Neuronal stem cell (in vitro differentiated cells): ENCODE results near the gene LINC00237.

Source experiments
- DNase-seq: peaks from one replicate; pipeline ENCODE4 v3.0.0-alpha.2; 2013; ENCODE audit warnings: low spot score
- H2AFZ ChIP-seq: one replicate; pipeline ENCODE4 v1.6.1; 2013; ENCODE audit warnings: mild to moderate bottlenecking, low read length, inconsistent platforms
- H2AK5ac ChIP-seq: 2 replicates; pipeline ENCODE4 v1.6.1; 2013; ENCODE audit warnings: low read depth, mild to moderate bottlenecking, inconsistent platforms, low read length, moderate library complexity, mixed read lengths
- H2BK120ac ChIP-seq: 2 replicates; pipeline ENCODE4 v1.6.1; 2013; ENCODE audit warnings: low read depth, mild to moderate bottlenecking, inconsistent platforms, low read length, moderate library complexity, mixed read lengths
- H2BK12ac ChIP-seq: one replicate; pipeline ENCODE4 v1.6.1; 2013; ENCODE audit warnings: low read length, inconsistent platforms
- H2BK15ac ChIP-seq: 2 replicates; pipeline ENCODE4 v1.6.1; 2013; ENCODE audit warnings: mild to moderate bottlenecking, low read length, inconsistent platforms, mixed read lengths
- H2BK5ac ChIP-seq: one replicate; pipeline ENCODE4 v1.6.1; 2013; ENCODE audit warnings: inconsistent platforms, mild to moderate bottlenecking, low read length, moderate library complexity
- H3K14ac ChIP-seq: one replicate; pipeline ENCODE4 v1.6.1; 2013; ENCODE audit warnings: low read length, inconsistent platforms
- H3K18ac ChIP-seq: 2 replicates; pipeline ENCODE4 v1.6.1; 2013; ENCODE audit warnings: low read length, inconsistent platforms
- H3K23ac ChIP-seq: 2 replicates; pipeline ENCODE4 v1.6.1; 2013; ENCODE audit warnings: low read depth, mild to moderate bottlenecking, mixed read lengths, low read length, inconsistent platforms; ENCODE audit not compliant: poor library complexity
- H3K27ac ChIP-seq: replicated peaks from 3 replicates; pipeline ENCODE4 v1.5.1; 2013; ENCODE audit warnings: low read length, inconsistent platforms
- H3K27me3 ChIP-seq, 3 experiments: 2 replicates each; pipeline ENCODE4 v1.6.1; 2013; ENCODE audit warnings: low read length in 3 of 3, mild to moderate bottlenecking in 2 of 3, inconsistent platforms in 1 of 3, low read depth in 1 of 3, mixed read lengths in 1 of 3, moderate library complexity in 1 of 3; ENCODE audit not compliant: control insufficient read depth in 3 of 3, insufficient read depth in 3 of 3
- H3K36me3 ChIP-seq, 2 donors: replicated peaks in 1 of 2; 2 replicates each; pipeline ENCODE4 v1.6.1; 2013; ENCODE audit warnings: low read length in 2 of 2; ENCODE audit not compliant: control insufficient read depth in 2 of 2, insufficient read depth in 2 of 2
- H3K4ac ChIP-seq: 2 replicates; pipeline ENCODE4 v1.6.1; 2013; ENCODE audit warnings: inconsistent platforms, mild to moderate bottlenecking, low read length, moderate library complexity
- H3K4me1 ChIP-seq, 2 donors: 1 replicate in 1 of 2; 2 replicates in 1 of 2; pipeline ENCODE4 v1.6.1; 2013; ENCODE audit warnings: low read length in 2 of 2, low read depth in 1 of 2; ENCODE audit not compliant: control insufficient read depth in 2 of 2, insufficient read depth in 1 of 2
- H3K4me2 ChIP-seq: one replicate; pipeline ENCODE4 v1.6.1; 2013; ENCODE audit warnings: mild to moderate bottlenecking, low read length, inconsistent platforms; ENCODE audit not compliant: insufficient read depth, poor library complexity, severe bottlenecking
- H3K4me3 ChIP-seq, 2 donors: 2 replicates each; pipeline ENCODE4 v1.5.1; 2013; ENCODE audit warnings: low read length in 2 of 2, mild to moderate bottlenecking in 2 of 2, inconsistent platforms in 1 of 2, moderate library complexity in 1 of 2
- H3K79me1 ChIP-seq: one replicate; pipeline ENCODE4 v1.6.1; 2013; ENCODE audit warnings: low read depth, mild to moderate bottlenecking, inconsistent platforms, low read length, moderate library complexity
- H3K9ac ChIP-seq: one replicate; pipeline ENCODE4 v1.6.1; 2013; ENCODE audit warnings: mild to moderate bottlenecking, low read depth, low read length, inconsistent platforms; ENCODE audit not compliant: poor library complexity
- H3K9me3 ChIP-seq, 2 donors: replicated peaks in 1 of 2; 2 replicates each; pipeline versions ENCODE3 to v1.6.1; 2013; ENCODE audit warnings: low read length in 2 of 2, mild to moderate bottlenecking in 2 of 2, inconsistent platforms in 1 of 2, low read depth in 1 of 2, mixed read lengths in 1 of 2, moderate library complexity in 1 of 2; ENCODE audit not compliant: control insufficient read depth in 2 of 2, insufficient read depth in 1 of 2
- H4K8ac ChIP-seq: one replicate; pipeline ENCODE4 v1.6.1; 2013; ENCODE audit warnings: low read depth, mild to moderate bottlenecking, inconsistent platforms, low read length, moderate library complexity
- H4K91ac ChIP-seq: one replicate; pipeline ENCODE4 v1.6.1; 2013; ENCODE audit warnings: low read length, low read depth, mild to moderate bottlenecking, inconsistent platforms; ENCODE audit not compliant: poor library complexity
- WGBS, 2 donors: extraction: QIAGEN DNeasy Blood & Tissue Kit; methylation state at CpG; one replicate each; pipeline ENCODE4 v1.1.7; 2013; ENCODE audit warnings: missing lambda C conversion rate in 2 of 2, mixed read lengths in 1 of 2; ENCODE audit not compliant: insufficient read length in 2 of 2, insufficient replicate concordance in 1 of 2; ENCODE audit errors: extremely low coverage in 2 of 2; 5-methylcytosine and 5-hydroxymethylcytosine counted together

Gene LINC00237

GRCh38 chr20:21082584-21082983, 23.6 kb downstream of the LINC00237 start:
- H2AK5ac ChIP-seq: no peak overlapping the region
- no peak overlapping the region for H2BK15ac ChIP-seq
- H2BK120ac ChIP-seq: no peak overlapping the region
- peaks cover 0 to 14% (median 0%) of the 10 kb centered on the region in 3 experiments for H3K27me3 ChIP-seq
- no CpG with 5 or more reads among the region's 2 CpGs for WGBS, 2 donors
- no peaks in the 10 kb centered on the region for H3K36me3 ChIP-seq
- DNase-seq: no peak
- H2BK12ac ChIP-seq: no peak overlapping the region
- H3K4ac ChIP-seq: no peak overlapping the region
- no peak overlapping the region for H3K14ac ChIP-seq
- H3K23ac ChIP-seq: no peak overlapping the region
- no peak overlapping the region for H3K18ac ChIP-seq
- no peak overlapping the region for H4K8ac ChIP-seq
- no peak overlapping the region for H3K4me2 ChIP-seq
- H3K9me3 ChIP-seq: no peaks in the 10 kb centered on the region
- no peak overlapping the region for H4K91ac ChIP-seq
- no peak overlapping the region for H3K9ac ChIP-seq
- no peak overlapping the region for H3K27ac ChIP-seq
- H2BK5ac ChIP-seq: no peak overlapping the region
- H2AFZ ChIP-seq: no peak overlapping the region
- no peaks in the 10 kb centered on the region for H3K4me1 ChIP-seq
- no peak overlapping the region for H3K4me3 ChIP-seq
- no peaks in the 10 kb centered on the region for H3K79me1 ChIP-seq

- Histone ChIP-seq H3K27me3 (peaks cover 0 to 22% (median 0%) of the 10 kb centered on the region in 3 experiments), H4K8ac (no peak overlapping the region), H3K14ac (no peak overlapping the region), H2BK12ac (no peak overlapping the region), H3K27ac (no peak overlapping the region), H3K9ac (no peak overlapping the region), H3K4ac (no peak overlapping the region), H2AK5ac (no peak overlapping the region), H3K36me3 (no peaks in the 10 kb centered on the region), H3K9me3 (no peaks in the 10 kb centered on the region), H3K4me2 (no peak overlapping the region), H2AFZ (no peak overlapping the region), H2BK15ac (no peak overlapping the region), H4K91ac (no peak overlapping the region), H2BK5ac (no peak overlapping the region), H3K4me1 (no peaks in the 10 kb centered on the region), H3K4me3 (no peak overlapping the region), H2BK120ac (no peak overlapping the region), H3K79me1 (no peaks in the 10 kb centered on the region), H3K18ac (no peak overlapping the region), H3K23ac (no peak overlapping the region)
- no CpG with 5 or more reads among the region's 4 CpGs for WGBS, 2 donors
- no peak for DNase-seq
These were observed 28.3 kb downstream of the LINC00237 start for GRCh38 chr20:21077809-21078345.

- no peak overlapping the region for H2BK5ac ChIP-seq
- DNase-seq: no peak
- WGBS, 2 donors: no CpG with 5 or more reads among the region's 3 CpGs
These were observed 30.1 kb downstream of the LINC00237 start for GRCh38 chr20:21076073-21076472.

GRCh38 chr20:21075471-21075870, 30.7 kb downstream of the LINC00237 start:
- Histone ChIP-seq H3K36me3 (no peaks in the 10 kb centered on the region), H3K27me3 (peaks cover 0 to 15% (median 0%) of the 10 kb centered on the region in 3 experiments), H4K8ac (no peak overlapping the region), H3K23ac (no peak overlapping the region), H4K91ac (no peak overlapping the region), H2BK120ac (no peak overlapping the region), H2BK15ac (no peak overlapping the region), H3K9ac (no peak overlapping the region), H2BK12ac (no peak overlapping the region), H3K4me2 (no peak overlapping the region), H3K79me1 (no peaks in the 10 kb centered on the region), H3K9me3 (no peaks in the 10 kb centered on the region), H2AFZ (no peak overlapping the region), H3K4me3 (no peak overlapping the region), H3K18ac (no peak overlapping the region), H3K27ac (no peak overlapping the region), H3K14ac (no peak overlapping the region), H2BK5ac (no peak overlapping the region), H3K4me1 (no peaks in the 10 kb centered on the region), H2AK5ac (no peak overlapping the region), H3K4ac (no peak overlapping the region)
- WGBS, 2 donors: no CpG with 5 or more reads among the region's 6 CpGs
- no peak for DNase-seq

More at GRCh38 chr20:21076073-21076472, 30.1 kb downstream of the LINC00237 start:
- H2BK12ac ChIP-seq: no peak overlapping the region
- no peak overlapping the region for H3K27ac ChIP-seq
- no peak overlapping the region for H4K91ac ChIP-seq
- no peak overlapping the region for H3K4ac ChIP-seq
- no peak overlapping the region for H3K4me2 ChIP-seq
- no peak overlapping the region for H3K23ac ChIP-seq
- H3K27me3 ChIP-seq: peaks cover 0 to 15% (median 0%) of the 10 kb centered on the region in 3 experiments
- no peak overlapping the region for H3K18ac ChIP-seq
- H2BK15ac ChIP-seq: no peak overlapping the region
- H2AFZ ChIP-seq: no peak overlapping the region
- no peak overlapping the region for H2AK5ac ChIP-seq
- H3K9me3 ChIP-seq: no peaks in the 10 kb centered on the region
- H3K4me3 ChIP-seq: no peak overlapping the region
- no peak overlapping the region for H3K14ac ChIP-seq
- H3K4me1 ChIP-seq: no peaks in the 10 kb centered on the region
- H3K36me3 ChIP-seq: no peaks in the 10 kb centered on the region
- H3K79me1 ChIP-seq: no peaks in the 10 kb centered on the region
- no peak overlapping the region for H3K9ac ChIP-seq
- H2BK120ac ChIP-seq: no peak overlapping the region
- H4K8ac ChIP-seq: no peak overlapping the region
